Measurements from ENCODE around the gene AP1M1. TPM values are rescaled to one million over a fixed set of nuclear protein-coding genes. Genes with fewer than 3 reads are reported as not detected.

AP1M1 gene
- total and polyA plus RNA-seq, 9 donors = 28.4 to 81.7 (median 51.6) TPM

GRCh38 chr19:16180611-16181010 is 17.1 kb upstream of the AP1M1 start:
- DNase-seq = no peak
- TF ChIP-seq EP300 (IDR thresholded peaks at IDR 0.05) = no peak
- no peak for TF ChIP-seq CTCF (IDR thresholded peaks at IDR 0.05)
- no peak for TF ChIP-seq POLR2A (IDR thresholded peaks at IDR 0.05)
- Histone ChIP-seq H3K9me3 (no peaks in the 10 kb centered on the region), H3K27ac (no peak overlapping the region), H3K36me3 (no peaks in the 10 kb centered on the region), H3K4me3 (no peak overlapping the region), H3K27me3 (no peaks in the 10 kb centered on the region), H3K4me1 (ENCODE audit: insufficient read depth) (no peaks in the 10 kb centered on the region)
- intact Hi-C loops (cut with DNase I) = loop anchor here in 3 of 4 donors (2.0 to 10.0 kb wide), 4 partner anchors 66 to 553 kb away; partner anchors contain the start of gene RAB8A (in 1 of the 3)
- 30 to 42% (median 33%) methylated on average over 4 of the region's 4 CpGs for WGBS, 3 donors

GRCh38 chr19:16184665-16185122 is 13.0 kb upstream of the AP1M1 start:
- no peaks in the 10 kb centered on the region for H3K4me1 ChIP-seq (ENCODE audit: insufficient read depth)
- peak overlapping the region; percentile 63 for H3K4me3 ChIP-seq
- no peaks in the 10 kb centered on the region for H3K36me3 ChIP-seq
- 32 to 35% (median 35%) methylated on average over 18 of the region's 18 CpGs for WGBS, 3 donors
- no peak for DNase-seq
- H3K27ac ChIP-seq = no peak overlapping the region
- TF ChIP-seq POLR2A (IDR thresholded peaks at IDR 0.05) = no peak
- no peak for TF ChIP-seq EP300 (IDR thresholded peaks at IDR 0.05)
- no peak for TF ChIP-seq CTCF (IDR thresholded peaks at IDR 0.05)
- intact Hi-C loops (cut with DNase I) = loop anchor here (2.0 to 10.0 kb wide), 4 partner anchors 70 to 557 kb away; partner anchors contain the start of gene RAB8A (in 1 of the 4)
- no peaks in the 10 kb centered on the region for H3K9me3 ChIP-seq
- H3K27me3 ChIP-seq = no peaks in the 10 kb centered on the region

- TF ChIP-seq CTCF (IDR thresholded peaks at IDR 0.05) (peak; percentile 14 to 41 (median 26)), EP300 (IDR thresholded peaks at IDR 0.05) (no peak), POLR2A (IDR thresholded peaks at IDR 0.05) (peak; percentile 53)
- intact Hi-C loops (cut with DNase I) = loop anchor here in 2 of 4 donors (2.0 to 10.0 kb wide), 2 partner anchors 70 to 144 kb away; partner anchors contain the start of gene RAB8A (in 1 of the 2)
- Histone ChIP-seq H3K4me3 (peak within 1 kb of the TSS; percentile 63), H3K36me3 (no peaks in the 10 kb centered on the region), H3K27ac (peak within 1 kb of the TSS in 1 of 2 donors; percentile 26), H3K4me1 (ENCODE audit: insufficient read depth) (no peaks in the 10 kb centered on the region), H3K9me3 (no peaks in the 10 kb centered on the region), H3K27me3 (no peaks in the 10 kb centered on the region)
- 0% methylated on average over 39 of the region's 39 CpGs for WGBS, 3 donors
- peak; percentile 99 to 100 (median 99) for DNase-seq
Observed at GRCh38 chr19:16185123-16185767, 12.5 kb upstream of the AP1M1 start, which contains the start of gene FAM32A. Gene FAM32A, plus strand, starts transcription at chr19:16185410. Its CDS starts 33 bp downstream, at chr19:16185443.

GRCh38 chr19:16185768-16186123 is 12.0 kb upstream of the AP1M1 start:
- Histone ChIP-seq H3K4me1 (ENCODE audit: insufficient read depth) (no peaks in the 10 kb centered on the region), H3K27me3 (no peaks in the 10 kb centered on the region), H3K27ac (peak overlapping the region in 1 of 2 donors; percentile 26), H3K9me3 (no peaks in the 10 kb centered on the region), H3K4me3 (peak overlapping the region; percentile 63), H3K36me3 (no peaks in the 10 kb centered on the region)
- WGBS, 3 donors = 0% methylated on average over 20 of the region's 20 CpGs
- no peak for TF ChIP-seq EP300 (IDR thresholded peaks at IDR 0.05)
- peak in 1 of 3 donors; percentile 14 for TF ChIP-seq CTCF (IDR thresholded peaks at IDR 0.05)
- DNase-seq = peak; percentile 28 to 70 (median 43)
- intact Hi-C loops (cut with DNase I) = loop anchor here in 2 of 4 donors (2.0 to 10.0 kb wide), 2 partner anchors 71 to 145 kb away; partner anchors contain the start of gene RAB8A (in 1 of the 2)
